ENCODE results near the gene ZBTB7C. TPM values are rescaled to one million over a fixed set of nuclear protein-coding genes. Genes with fewer than 3 reads are reported as not detected.

ZBTB7C gene
- total RNA-seq, 1 experiment from 2014 or later: 0.32 TPM

GRCh38 chr18:47981830-47982229 is 427.4 kb downstream of the ZBTB7C start:
- no peak overlapping the region for H3K4me3 ChIP-seq (ENCODE audit: low read depth, low read length, poor library complexity, severe bottlenecking)
- H3K27ac ChIP-seq (ENCODE audit: low read depth, low read length, poor library complexity, severe bottlenecking): no peak overlapping the region
- no peaks in the 10 kb centered on the region for H3K36me3 ChIP-seq (ENCODE audit: insufficient read depth, low read length, poor library complexity, severe bottlenecking)
- DNase-seq (ENCODE audit: low spot score): no peak
- ChIA-PET POLR2A (ENCODE audit: low non-redundant PET) (no interaction called here), CTCF (no interaction called here)
- no peaks in the 10 kb centered on the region for H3K9me3 ChIP-seq (ENCODE audit: low read depth, low read length, poor library complexity, severe bottlenecking)
- no TSS peak for BruUV-seq (replicated peaks)
- intact Hi-C loops (cut with micrococcal nuclease; ENCODE audit: unreplicated experiment): no loop called here
- TF ChIP-seq, protein P1, sequence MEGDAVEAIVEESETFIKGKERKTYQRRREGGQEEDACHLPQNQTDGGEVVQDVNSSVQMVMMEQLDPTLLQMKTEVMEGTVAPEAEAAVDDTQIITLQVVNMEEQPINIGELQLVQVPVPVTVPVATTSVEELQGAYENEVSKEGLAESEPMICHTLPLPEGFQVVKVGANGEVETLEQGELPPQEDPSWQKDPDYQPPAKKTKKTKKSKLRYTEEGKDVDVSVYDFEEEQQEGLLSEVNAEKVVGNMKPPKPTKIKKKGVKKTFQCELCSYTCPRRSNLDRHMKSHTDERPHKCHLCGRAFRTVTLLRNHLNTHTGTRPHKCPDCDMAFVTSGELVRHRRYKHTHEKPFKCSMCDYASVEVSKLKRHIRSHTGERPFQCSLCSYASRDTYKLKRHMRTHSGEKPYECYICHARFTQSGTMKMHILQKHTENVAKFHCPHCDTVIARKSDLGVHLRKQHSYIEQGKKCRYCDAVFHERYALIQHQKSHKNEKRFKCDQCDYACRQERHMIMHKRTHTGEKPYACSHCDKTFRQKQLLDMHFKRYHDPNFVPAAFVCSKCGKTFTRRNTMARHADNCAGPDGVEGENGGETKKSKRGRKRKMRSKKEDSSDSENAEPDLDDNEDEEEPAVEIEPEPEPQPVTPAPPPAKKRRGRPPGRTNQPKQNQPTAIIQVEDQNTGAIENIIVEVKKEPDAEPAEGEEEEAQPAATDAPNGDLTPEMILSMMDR (conservative IDR thresholded peaks at IDR 0.05; ENCODE audit: low read depth, low read length): no peak
- TF ChIP-seq EZH2 (IDR thresholded peaks at IDR 0.05; ENCODE audit: borderline replicate concordance, low read depth, low read length, poor library complexity, severe bottlenecking): no peak
- H3K4me1 ChIP-seq (ENCODE audit: insufficient read depth, low read length, poor library complexity, severe bottlenecking): peaks cover 6% of the 10 kb centered on the region
- H3K27me3 ChIP-seq (replicated peaks; ENCODE audit: insufficient read depth, low read depth, low read length, poor library complexity): no peaks in the 10 kb centered on the region

GRCh38 chr18:47981320-47981719 is 427.9 kb downstream of the ZBTB7C start:
- Histone ChIP-seq H3K4me3 (ENCODE audit: low read depth, low read length, poor library complexity, severe bottlenecking) (no peak overlapping the region), H3K9me3 (ENCODE audit: low read depth, low read length, poor library complexity, severe bottlenecking) (no peaks in the 10 kb centered on the region), H3K4me1 (ENCODE audit: insufficient read depth, low read length, poor library complexity, severe bottlenecking) (peaks cover 6% of the 10 kb centered on the region), H3K36me3 (ENCODE audit: insufficient read depth, low read length, poor library complexity, severe bottlenecking) (no peaks in the 10 kb centered on the region), H3K27me3 (replicated peaks; ENCODE audit: insufficient read depth, low read depth, low read length, poor library complexity) (no peaks in the 10 kb centered on the region), H3K27ac (ENCODE audit: low read depth, low read length, poor library complexity, severe bottlenecking) (no peak overlapping the region)
- TF ChIP-seq EZH2 (IDR thresholded peaks at IDR 0.05; ENCODE audit: borderline replicate concordance, low read depth, low read length, poor library complexity, severe bottlenecking): no peak
- TF ChIP-seq, protein P1 (conservative IDR thresholded peaks at IDR 0.05; ENCODE audit: low read depth, low read length): no peak
- CTCF ChIA-PET: no interaction called here
- BruUV-seq (replicated peaks): no TSS peak
- DNase-seq (ENCODE audit: low spot score): peak; percentile 46
- intact Hi-C loops (cut with micrococcal nuclease; ENCODE audit: unreplicated experiment): no loop called here
- POLR2A ChIA-PET (ENCODE audit: low non-redundant PET): no interaction called here

GRCh38 chr18:47979611-47980200 is 429.5 kb downstream of the ZBTB7C start:
- ChIA-PET POLR2A (ENCODE audit: low non-redundant PET) (no interaction called here), CTCF (no interaction called here)
- H3K9me3 ChIP-seq (ENCODE audit: low read depth, low read length, poor library complexity, severe bottlenecking): no peaks in the 10 kb centered on the region
- peaks cover 6% of the 10 kb centered on the region for H3K4me1 ChIP-seq (ENCODE audit: insufficient read depth, low read length, poor library complexity, severe bottlenecking)
- intact Hi-C loops (cut with micrococcal nuclease; ENCODE audit: unreplicated experiment): no loop called here
- no peaks in the 10 kb centered on the region for H3K27me3 ChIP-seq (replicated peaks; ENCODE audit: insufficient read depth, low read depth, low read length, poor library complexity)
- no TSS peak for BruUV-seq (replicated peaks)
- TF ChIP-seq EZH2 (IDR thresholded peaks at IDR 0.05; ENCODE audit: borderline replicate concordance, low read depth, low read length, poor library complexity, severe bottlenecking): no peak
- TF ChIP-seq, protein P1 (conservative IDR thresholded peaks at IDR 0.05; ENCODE audit: low read depth, low read length): no peak
- no peak overlapping the region for H3K4me3 ChIP-seq (ENCODE audit: low read depth, low read length, poor library complexity, severe bottlenecking)
- no peak for DNase-seq (ENCODE audit: low spot score)
- no peak overlapping the region for H3K27ac ChIP-seq (ENCODE audit: low read depth, low read length, poor library complexity, severe bottlenecking)
- H3K36me3 ChIP-seq (ENCODE audit: insufficient read depth, low read length, poor library complexity, severe bottlenecking): no peaks in the 10 kb centered on the region
